BLaER1 treated with 17β-estradiol and CSF1 and Interleukin-3, amounts not matched to agents 10 nM and 100 nM (cell line): ENCODE results near the gene CLCF1.

ENCODE experiments used
- H3K27ac ChIP-seq, 11 experiments: shearing (Covaris generic); formaldehyde crosslinking; 2 replicates each; pipeline ENCODE4 v1.8.1; 2022
- H3K27me3 ChIP-seq, 11 experiments: shearing (Covaris generic); formaldehyde crosslinking; 2 replicates each; pipeline ENCODE4 v1.8.1; 2022
- H3K36me3 ChIP-seq, 11 experiments: shearing (Covaris generic); formaldehyde crosslinking; 2 replicates each; pipeline ENCODE4 v1.8.1; 2022
- H3K4me1 ChIP-seq, 10 experiments: shearing (Covaris generic); formaldehyde crosslinking; 2 replicates each; pipeline ENCODE4 v1.8.1; 2022
- H3K4me2 ChIP-seq, 11 experiments: shearing (Covaris generic); formaldehyde crosslinking; 2 replicates each; pipeline ENCODE4 v1.8.1; 2022
- H3K4me3 ChIP-seq, 10 experiments: shearing (Covaris generic); formaldehyde crosslinking; 2 replicates each; pipeline ENCODE4 v1.8.1; 2022
- H3K9ac ChIP-seq, 11 experiments: shearing (Covaris generic); formaldehyde crosslinking; 2 replicates each; pipeline ENCODE4 v1.8.1; 2022
- H3K9me3 ChIP-seq, 11 experiments: shearing (Covaris generic); formaldehyde crosslinking; replicated peaks in 1 of 11; 2 replicates each; pipeline ENCODE4 v1.8.1; 2022
- H4K20me1 ChIP-seq, 11 experiments: shearing (Covaris generic); formaldehyde crosslinking; 2 replicates each; pipeline ENCODE4 v1.8.1; 2022
- Cebpa-rat ChIP-seq, 11 experiments: shearing (Covaris generic); IDR thresholded peaks; 2 replicates each; pipeline ENCODE4 v1.8.1; 2022

Gene CLCF1

GRCh38 chr11:67379061-67380058, 6.0 kb upstream of the CLCF1 start:
- Histone ChIP-seq H3K4me1 (peaks cover 46 to 82% (median 64%) of the 10 kb centered on the region in 10 experiments), H3K4me2 (peak overlapping the region; percentile 10 to 92 (median 41); a peak in 17 of 22 replicates), H3K36me3 (no peaks in the 10 kb centered on the region), H3K9me3 (no peaks in the 10 kb centered on the region), H4K20me1 (peaks cover 0 to 5% (median 0%) of the 10 kb centered on the region in 11 experiments; a peak in 2 of 22 replicates), H3K4me3 (no peak overlapping the region), H3K27ac (peak overlapping the region in 6 of 11 experiments; percentile 18 to 89 (median 42); a peak in 11 of 22 replicates), H3K9ac (peak overlapping the region in 5 of 11 experiments; percentile 2 to 39 (median 10); a peak in 4 of 22 replicates), H3K27me3 (peaks cover 11 to 37% (median 34%) of the 10 kb centered on the region in 11 experiments)
- TF ChIP-seq Cebpa-rat (IDR thresholded peaks at IDR 0.05): no peak

- Histone ChIP-seq H3K4me1 (peaks cover 53 to 90% (median 72%) of the 10 kb centered on the region in 10 experiments), H4K20me1 (peaks cover 0 to 12% (median 0%) of the 10 kb centered on the region in 11 experiments; a peak in 3 of 22 replicates), H3K36me3 (no peaks in the 10 kb centered on the region), H3K27ac (no peak overlapping the region; a peak in 1 of 22 replicates), H3K4me2 (peak overlapping the region; percentile 10 to 92 (median 41); a peak in 17 of 22 replicates), H3K4me3 (no peak overlapping the region), H3K9me3 (no peaks in the 10 kb centered on the region), H3K27me3 (peaks cover 11 to 46% (median 42%) of the 10 kb centered on the region in 11 experiments), H3K9ac (no peak overlapping the region)
- no peak for TF ChIP-seq Cebpa-rat (IDR thresholded peaks at IDR 0.05)
Measured at GRCh38 chr11:67378544-67378943, 5.1 kb upstream of the CLCF1 start.

GRCh38 chr11:67376873-67377808, 3.7 kb upstream of the CLCF1 start:
- no peaks in the 10 kb centered on the region for H3K36me3 ChIP-seq
- H3K27ac ChIP-seq: no peak overlapping the region
- no peak for TF ChIP-seq Cebpa-rat (IDR thresholded peaks at IDR 0.05)
- peaks cover 0 to 17% (median under 1%) of the 10 kb centered on the region in 11 experiments; a peak in 9 of 22 replicates for H4K20me1 ChIP-seq
- no peaks in the 10 kb centered on the region for H3K9me3 ChIP-seq
- H3K9ac ChIP-seq: no peak overlapping the region; a peak in 1 of 22 replicates
- peak overlapping the region in 8 of 11 experiments; percentile 11 to 74 (median 22); a peak in 13 of 22 replicates for H3K4me2 ChIP-seq
- H3K27me3 ChIP-seq: peaks cover 11 to 60% (median 55%) of the 10 kb centered on the region in 11 experiments
- peaks cover 51 to 85% (median 72%) of the 10 kb centered on the region in 10 experiments for H3K4me1 ChIP-seq
- H3K4me3 ChIP-seq: no peak overlapping the region

- peak overlapping the region in 10 of 11 experiments; percentile 19 to 98 (median 52); a peak in 15 of 22 replicates for H3K4me2 ChIP-seq
- peaks cover 51 to 85% (median 72%) of the 10 kb centered on the region in 10 experiments for H3K4me1 ChIP-seq
- H3K27ac ChIP-seq: no peak overlapping the region
- H3K9me3 ChIP-seq: no peaks in the 10 kb centered on the region
- peaks cover 0 to 26% (median 8%) of the 10 kb centered on the region in 11 experiments; a peak in 11 of 22 replicates for H4K20me1 ChIP-seq
- H3K27me3 ChIP-seq: peaks cover 11 to 67% (median 63%) of the 10 kb centered on the region in 11 experiments
- no peak overlapping the region for H3K4me3 ChIP-seq
- TF ChIP-seq Cebpa-rat (IDR thresholded peaks at IDR 0.05): no peak
- no peak overlapping the region for H3K9ac ChIP-seq
- H3K36me3 ChIP-seq: no peaks in the 10 kb centered on the region
Measured at GRCh38 chr11:67376063-67376820, 2.8 kb upstream of the CLCF1 start.

- no peak overlapping the region for H3K27ac ChIP-seq
- H3K9me3 ChIP-seq: no peaks in the 10 kb centered on the region
- TF ChIP-seq Cebpa-rat (IDR thresholded peaks at IDR 0.05): no peak
- peak overlapping the region in 10 of 11 experiments; percentile 19 to 98 (median 52); a peak in 15 of 22 replicates for H3K4me2 ChIP-seq
- H3K4me3 ChIP-seq: no peak overlapping the region
- H3K4me1 ChIP-seq: peaks cover 51 to 85% (median 72%) of the 10 kb centered on the region in 10 experiments
- no peak overlapping the region for H3K9ac ChIP-seq
- peaks cover 11 to 69% (median 63%) of the 10 kb centered on the region in 11 experiments for H3K27me3 ChIP-seq
- H4K20me1 ChIP-seq: peaks cover 0 to 34% (median 10%) of the 10 kb centered on the region in 11 experiments; a peak in 11 of 22 replicates
- no peaks in the 10 kb centered on the region for H3K36me3 ChIP-seq
Measured at GRCh38 chr11:67375320-67376055, 2.1 kb upstream of the CLCF1 start.

GRCh38 chr11:67374571-67375281, 1.3 kb upstream of the CLCF1 start:
- Histone ChIP-seq H3K27me3 (peaks cover 11 to 70% (median 63%) of the 10 kb centered on the region in 11 experiments), H3K9ac (peak overlapping the region in 10 of 11 experiments; percentile 19 to 87 (median 80); a peak in 17 of 22 replicates), H3K36me3 (no peaks in the 10 kb centered on the region), H3K4me3 (peak overlapping the region in 8 of 10 experiments; percentile 17 to 85 (median 72); a peak in 12 of 20 replicates), H3K9me3 (no peaks in the 10 kb centered on the region), H4K20me1 (peaks cover 0 to 38% (median 14%) of the 10 kb centered on the region in 11 experiments; a peak in 11 of 22 replicates), H3K27ac (peak overlapping the region in 9 of 11 experiments; percentile 41 to 89 (median 69); a peak in 17 of 22 replicates), H3K4me1 (peaks cover 49 to 85% (median 74%) of the 10 kb centered on the region in 10 experiments), H3K4me2 (peak overlapping the region; percentile 91 to 100 (median 98))
- TF ChIP-seq Cebpa-rat (IDR thresholded peaks at IDR 0.05): no peak; a peak in 1 of 22 replicates
